Natural killer cell (primary cell): ENCODE measurements around the gene LYPD6B. TPM values are rescaled to one million over a fixed set of nuclear protein-coding genes. Genes with fewer than 3 reads are reported as not detected.

ENCODE experiments used
- ATAC-seq, 3 donors: fragments of 150-1000 bp in 2 of 3; fragments of 200-7000 bp in 1 of 3; cut with Tn5 transposase; 1 replicate in 1 of 3; 2 replicates in 2 of 3; pipeline ENCODE4 v1.10.0; 2021; ENCODE audit warnings: mild to moderate bottlenecking in 2 of 3, moderate library complexity in 2 of 3
- DNase-seq, 2 donors: peaks; one replicate each; pipeline versions ENCODE4 v3.0.0 to v3.0.0-alpha.2; 2013 to 2021; ENCODE audit warnings: mixed read lengths in 1 of 2
- H3K27ac ChIP-seq: one replicate; pipeline ENCODE4 v1.5.1; 2013; ENCODE audit warnings: mild to moderate bottlenecking, low read length
- H3K27me3 ChIP-seq: one replicate; pipeline ENCODE4 v1.6.1; 2013; ENCODE audit warnings: low read length; ENCODE audit not compliant: control insufficient read depth, insufficient read depth
- H3K36me3 ChIP-seq: one replicate; pipeline ENCODE4 v1.6.1; 2013; ENCODE audit warnings: low read length; ENCODE audit not compliant: control insufficient read depth, insufficient read depth
- H3K4me1 ChIP-seq: one replicate; pipeline ENCODE4 v1.6.1; 2013; ENCODE audit warnings: low read length; ENCODE audit not compliant: control insufficient read depth, insufficient read depth
- H3K4me3 ChIP-seq: one replicate; pipeline ENCODE4 v1.5.1; 2013; ENCODE audit warnings: low read length
- H3K9me3 ChIP-seq: one replicate; pipeline ENCODE4 v1.6.1; 2013; ENCODE audit warnings: low read length; ENCODE audit not compliant: control insufficient read depth, insufficient read depth
- H3K27ac Mint-ChIP-seq, 2 donors: one replicate each; pipeline ENCODE4 v1.8.0; 2022; ENCODE audit warnings: mild to moderate bottlenecking in 2 of 2, mixed read lengths in 2 of 2, moderate library complexity in 1 of 2
- H3K27me3 Mint-ChIP-seq, 2 donors: one replicate each; pipeline ENCODE4 v1.8.0; 2022; ENCODE audit warnings: low read depth in 2 of 2, mixed read lengths in 2 of 2
- H3K36me3 Mint-ChIP-seq: one replicate; pipeline ENCODE4 v1.8.0; 2022; ENCODE audit warnings: mixed read lengths
- H3K4me1 Mint-ChIP-seq, 2 donors: one replicate each; pipeline ENCODE4 v1.8.0; 2022; ENCODE audit warnings: mixed read lengths in 2 of 2
- H3K4me3 Mint-ChIP-seq: one replicate; pipeline ENCODE4 v1.8.0; 2022; ENCODE audit warnings: mild to moderate bottlenecking, moderate library complexity, mixed read lengths
- H3K9me3 Mint-ChIP-seq, 2 donors: one replicate each; pipeline ENCODE4 v1.8.0; 2022; ENCODE audit warnings: mixed read lengths in 2 of 2
- CTCF ChIP-seq: fragments of 200-600 bp; IDR thresholded peaks from one replicate; pipeline ENCODE4 v1.8.0; 2022; ENCODE audit warnings: antibody characterized with exemption
- WGBS: methylation state at CpG from one replicate; pipeline ENCODE4 v1.1.7; 2013; ENCODE audit warnings: missing lambda C conversion rate; ENCODE audit not compliant: insufficient coverage; 5-methylcytosine and 5-hydroxymethylcytosine counted together
- intact Hi-C: fragments of 100-400 bp; cut with micrococcal nuclease; formaldehyde crosslinking; loops from one replicate; pipeline ENCODE4 v1.14.2; 2022
- total RNA-seq, 4 donors: library from RNA; stranded (reverse); fragments of 120-200 nt in 1 of 4; gene quantifications; one replicate each; pipeline versions ENCODE4 v1.2.3 to v1.2.4, GENCODE V29; 2013 to 2022

LYPD6B gene
- total RNA-seq, 3 donors from 2014 or later (not counting 1 experiment from before 2014, with no cell fraction given) = not detected

- H3K27ac Mint-ChIP-seq = no peak overlapping the region
- Histone ChIP-seq H3K9me3 (no peaks in the 10 kb centered on the region), H3K4me3 (no peak overlapping the region), H3K27ac (no peak overlapping the region), H3K4me1 (no peaks in the 10 kb centered on the region), H3K27me3 (no peaks in the 10 kb centered on the region), H3K36me3 (no peaks in the 10 kb centered on the region)
- H3K27me3 Mint-ChIP-seq = peaks cover 0 to 2% of the 10 kb centered on the region in 2 donors
- TF ChIP-seq CTCF = no peak
- 82% methylated on average over 5 of the region's 6 CpGs for WGBS
- intact Hi-C loops = no loop called here
- H3K36me3 Mint-ChIP-seq = no peaks in the 10 kb centered on the region
- no peak overlapping the region for H3K4me3 Mint-ChIP-seq
- DNase-seq (no peak), ATAC-seq (no peak)
- H3K4me1 Mint-ChIP-seq = no peaks in the 10 kb centered on the region
- H3K9me3 Mint-ChIP-seq = no peaks in the 10 kb centered on the region
These were observed 86.7 kb downstream of the LYPD6B start for GRCh38 chr2:149125031-149125725.

DNA sequence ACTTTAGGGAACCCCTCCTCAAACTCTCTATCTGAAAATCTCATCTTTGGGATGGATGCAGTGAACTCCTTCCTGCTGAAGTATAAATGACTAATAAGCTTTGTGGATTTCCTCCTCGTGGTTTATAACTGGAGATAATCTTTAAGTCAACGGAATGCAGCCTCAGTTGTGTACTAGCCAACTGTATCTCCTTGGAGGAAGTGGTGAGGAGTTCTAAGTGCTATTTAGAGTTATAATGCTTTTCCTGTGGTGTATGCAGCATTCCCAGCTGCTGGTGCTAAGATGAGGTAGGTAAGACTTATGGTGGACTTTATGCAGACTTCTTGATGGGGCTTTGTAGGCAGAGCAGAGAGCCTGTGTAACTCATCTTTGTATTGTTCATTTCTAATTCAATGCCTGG, 90.9 kb downstream of the LYPD6B start:
- Mint-ChIP-seq H3K27me3 (peaks cover 2 to 6% of the 10 kb centered on the region in 2 donors), H3K4me1 (no peaks in the 10 kb centered on the region), H3K4me3 (no peak overlapping the region), H3K36me3 (no peaks in the 10 kb centered on the region), H3K9me3 (peaks cover 0 to 2% of the 10 kb centered on the region in 2 donors), H3K27ac (no peak overlapping the region)
- ATAC-seq (no peak), DNase-seq (no peak)
- Histone ChIP-seq H3K36me3 (no peaks in the 10 kb centered on the region), H3K27ac (no peak overlapping the region), H3K4me3 (no peak overlapping the region), H3K27me3 (no peaks in the 10 kb centered on the region), H3K4me1 (no peaks in the 10 kb centered on the region), H3K9me3 (no peaks in the 10 kb centered on the region)
- intact Hi-C loops = no loop called here
- WGBS = 0% methylated on average over 2 of the region's 2 CpGs
- no peak for TF ChIP-seq CTCF

- Histone ChIP-seq H3K27ac (no peak overlapping the region), H3K9me3 (no peaks in the 10 kb centered on the region), H3K4me3 (no peak overlapping the region), H3K27me3 (no peaks in the 10 kb centered on the region), H3K36me3 (no peaks in the 10 kb centered on the region), H3K4me1 (no peaks in the 10 kb centered on the region)
- peaks cover 0 to 2% of the 10 kb centered on the region in 2 donors for H3K9me3 Mint-ChIP-seq
- peaks cover 2 to 6% of the 10 kb centered on the region in 2 donors for H3K27me3 Mint-ChIP-seq
- intact Hi-C loops = no loop called here
- 60% methylated on average over 3 of the region's 3 CpGs for WGBS
- no peak for TF ChIP-seq CTCF
- H3K27ac Mint-ChIP-seq = no peak overlapping the region
- ATAC-seq (no peak), DNase-seq (no peak)
- no peak overlapping the region for H3K4me3 Mint-ChIP-seq
- H3K4me1 Mint-ChIP-seq = no peaks in the 10 kb centered on the region
- no peaks in the 10 kb centered on the region for H3K36me3 Mint-ChIP-seq
These were observed 93.8 kb downstream of the LYPD6B start for GRCh38 chr2:149132339-149132738.

DNA sequence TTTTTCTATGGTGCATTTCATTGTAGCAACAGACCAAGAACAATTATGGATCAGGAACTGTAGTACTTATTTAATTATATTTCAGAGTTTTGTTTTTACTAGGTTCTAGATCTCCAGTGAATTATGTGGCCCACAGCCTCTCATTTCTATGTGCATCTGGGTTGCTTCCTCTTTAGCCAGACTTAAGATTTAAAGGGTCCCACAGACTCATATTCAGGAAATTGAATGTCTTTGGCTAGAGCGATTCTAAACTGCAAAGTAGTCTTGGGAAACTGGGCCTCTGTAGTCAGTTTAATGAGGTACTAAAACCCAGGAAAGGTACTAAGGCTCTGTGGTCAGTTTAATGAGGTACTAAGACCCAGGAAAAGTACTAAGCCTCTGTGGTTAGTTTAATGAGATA, 94.4 kb downstream of the LYPD6B start:
- intact Hi-C loops = no loop called here
- no peaks in the 10 kb centered on the region for H3K4me1 Mint-ChIP-seq
- H3K27ac ChIP-seq = no peak overlapping the region
- H3K4me3 ChIP-seq = no peak overlapping the region
- H3K36me3 Mint-ChIP-seq = no peaks in the 10 kb centered on the region
- no peak for TF ChIP-seq CTCF
- ATAC-seq (no peak), DNase-seq (no peak)
- no peaks in the 10 kb centered on the region for H3K36me3 ChIP-seq
- H3K27me3 ChIP-seq = no peaks in the 10 kb centered on the region
- no peak overlapping the region for H3K27ac Mint-ChIP-seq
- WGBS = 0% methylated on average over 1 of the region's 1 CpG
- no peaks in the 10 kb centered on the region for H3K9me3 ChIP-seq
- no peaks in the 10 kb centered on the region for H3K4me1 ChIP-seq
- H3K27me3 Mint-ChIP-seq = peaks cover 0 to 6% of the 10 kb centered on the region in 2 donors
- peaks cover 0 to 2% of the 10 kb centered on the region in 2 donors for H3K9me3 Mint-ChIP-seq
- no peak overlapping the region for H3K4me3 Mint-ChIP-seq
